Measurements from ENCODE around the gene CEMIP.

CEMIP gene

DNA sequence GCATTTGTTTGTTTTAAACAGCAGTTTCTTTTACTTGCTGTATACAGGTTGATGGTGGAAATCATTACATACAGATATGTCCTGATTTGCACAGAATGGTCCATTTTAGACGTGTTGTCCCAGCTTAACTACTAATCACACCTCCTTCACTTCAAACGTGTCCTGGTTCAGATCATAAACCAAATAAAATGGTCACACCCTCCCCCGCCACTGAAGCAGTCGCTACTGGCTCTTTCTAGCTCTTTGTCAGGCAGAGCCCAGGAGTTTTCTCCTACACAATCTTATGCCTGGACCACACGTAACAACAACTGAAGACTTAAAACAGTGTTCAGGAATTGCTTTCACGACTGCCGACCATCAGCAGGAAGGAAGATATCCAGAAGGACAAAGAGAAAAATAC, 136.9 kb downstream of the CEMIP start:
- no peak overlapping the region for H3K4me3 ChIP-seq (replicated peaks; ENCODE audit: insufficient read depth, low read length)
- TF ChIP-seq GABPA (IDR thresholded peaks at IDR 0.05; ENCODE audit: low read depth), result no peak
- TF ChIP-seq, protein P1, sequence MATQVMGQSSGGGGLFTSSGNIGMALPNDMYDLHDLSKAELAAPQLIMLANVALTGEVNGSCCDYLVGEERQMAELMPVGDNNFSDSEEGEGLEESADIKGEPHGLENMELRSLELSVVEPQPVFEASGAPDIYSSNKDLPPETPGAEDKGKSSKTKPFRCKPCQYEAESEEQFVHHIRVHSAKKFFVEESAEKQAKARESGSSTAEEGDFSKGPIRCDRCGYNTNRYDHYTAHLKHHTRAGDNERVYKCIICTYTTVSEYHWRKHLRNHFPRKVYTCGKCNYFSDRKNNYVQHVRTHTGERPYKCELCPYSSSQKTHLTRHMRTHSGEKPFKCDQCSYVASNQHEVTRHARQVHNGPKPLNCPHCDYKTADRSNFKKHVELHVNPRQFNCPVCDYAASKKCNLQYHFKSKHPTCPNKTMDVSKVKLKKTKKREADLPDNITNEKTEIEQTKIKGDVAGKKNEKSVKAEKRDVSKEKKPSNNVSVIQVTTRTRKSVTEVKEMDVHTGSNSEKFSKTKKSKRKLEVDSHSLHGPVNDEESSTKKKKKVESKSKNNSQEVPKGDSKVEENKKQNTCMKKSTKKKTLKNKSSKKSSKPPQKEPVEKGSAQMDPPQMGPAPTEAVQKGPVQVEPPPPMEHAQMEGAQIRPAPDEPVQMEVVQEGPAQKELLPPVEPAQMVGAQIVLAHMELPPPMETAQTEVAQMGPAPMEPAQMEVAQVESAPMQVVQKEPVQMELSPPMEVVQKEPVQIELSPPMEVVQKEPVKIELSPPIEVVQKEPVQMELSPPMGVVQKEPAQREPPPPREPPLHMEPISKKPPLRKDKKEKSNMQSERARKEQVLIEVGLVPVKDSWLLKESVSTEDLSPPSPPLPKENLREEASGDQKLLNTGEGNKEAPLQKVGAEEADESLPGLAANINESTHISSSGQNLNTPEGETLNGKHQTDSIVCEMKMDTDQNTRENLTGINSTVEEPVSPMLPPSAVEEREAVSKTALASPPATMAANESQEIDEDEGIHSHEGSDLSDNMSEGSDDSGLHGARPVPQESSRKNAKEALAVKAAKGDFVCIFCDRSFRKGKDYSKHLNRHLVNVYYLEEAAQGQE (IDR thresholded peaks at IDR 0.05; ENCODE audit: insufficient replicate concordance, low read depth), result no peak
- no peak for TF ChIP-seq POLR2AphosphoS5 (IDR thresholded peaks at IDR 0.05; ENCODE audit: low read depth)
- TF ChIP-seq, protein P2, sequence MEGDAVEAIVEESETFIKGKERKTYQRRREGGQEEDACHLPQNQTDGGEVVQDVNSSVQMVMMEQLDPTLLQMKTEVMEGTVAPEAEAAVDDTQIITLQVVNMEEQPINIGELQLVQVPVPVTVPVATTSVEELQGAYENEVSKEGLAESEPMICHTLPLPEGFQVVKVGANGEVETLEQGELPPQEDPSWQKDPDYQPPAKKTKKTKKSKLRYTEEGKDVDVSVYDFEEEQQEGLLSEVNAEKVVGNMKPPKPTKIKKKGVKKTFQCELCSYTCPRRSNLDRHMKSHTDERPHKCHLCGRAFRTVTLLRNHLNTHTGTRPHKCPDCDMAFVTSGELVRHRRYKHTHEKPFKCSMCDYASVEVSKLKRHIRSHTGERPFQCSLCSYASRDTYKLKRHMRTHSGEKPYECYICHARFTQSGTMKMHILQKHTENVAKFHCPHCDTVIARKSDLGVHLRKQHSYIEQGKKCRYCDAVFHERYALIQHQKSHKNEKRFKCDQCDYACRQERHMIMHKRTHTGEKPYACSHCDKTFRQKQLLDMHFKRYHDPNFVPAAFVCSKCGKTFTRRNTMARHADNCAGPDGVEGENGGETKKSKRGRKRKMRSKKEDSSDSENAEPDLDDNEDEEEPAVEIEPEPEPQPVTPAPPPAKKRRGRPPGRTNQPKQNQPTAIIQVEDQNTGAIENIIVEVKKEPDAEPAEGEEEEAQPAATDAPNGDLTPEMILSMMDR (IDR thresholded peaks at IDR 0.05; ENCODE audit: insufficient read depth, low read length), result no peak
- TF ChIP-seq SPI1 (IDR thresholded peaks at IDR 0.05; ENCODE audit: borderline replicate concordance, low read depth), result no peak
- H3K27me3 ChIP-seq (ENCODE audit: insufficient read depth, poor library complexity, severe bottlenecking), result no peaks in the 10 kb centered on the region
- DNase-seq (ENCODE audit: low read depth in 1 of 2, low spot score in 1 of 2), result no peak
- no peak overlapping the region for H3K27ac ChIP-seq (replicated peaks)

DNA sequence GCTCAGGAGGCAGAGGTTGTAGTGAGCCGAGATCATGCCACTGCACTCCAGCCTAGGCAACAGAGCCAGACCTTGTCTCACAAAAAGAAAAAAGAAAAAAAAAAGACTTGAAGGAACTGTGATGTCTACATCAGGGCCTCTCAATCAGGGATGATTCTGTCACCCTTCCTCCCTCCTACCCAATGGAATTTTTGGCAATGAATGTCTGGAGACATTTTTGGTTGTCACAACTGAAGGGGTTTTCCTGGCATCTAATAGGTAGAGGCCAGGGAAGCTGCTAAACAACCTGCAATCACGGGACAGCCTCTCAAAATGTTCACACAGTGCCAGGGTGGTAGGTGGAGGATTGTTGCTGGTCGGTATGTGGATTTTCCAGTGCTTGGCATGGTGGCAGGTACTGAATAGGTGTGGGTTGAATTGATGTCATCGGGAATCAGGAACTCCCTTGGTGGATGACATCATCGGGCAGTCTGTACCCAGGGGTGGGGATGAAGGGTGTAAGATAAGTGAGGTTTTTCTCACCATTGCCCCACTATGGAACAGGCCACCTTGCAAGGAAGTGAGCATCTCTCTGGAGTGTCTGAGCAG, 139.1 kb downstream of the CEMIP start:
- TF ChIP-seq, protein P2 (IDR thresholded peaks at IDR 0.05; ENCODE audit: insufficient read depth, low read length), result no peak
- TF ChIP-seq POLR2AphosphoS5 (IDR thresholded peaks at IDR 0.05; ENCODE audit: low read depth), result no peak
- no peak for TF ChIP-seq GABPA (IDR thresholded peaks at IDR 0.05; ENCODE audit: low read depth)
- TF ChIP-seq, protein P1 (IDR thresholded peaks at IDR 0.05; ENCODE audit: insufficient replicate concordance, low read depth), result no peak
- TF ChIP-seq SPI1 (IDR thresholded peaks at IDR 0.05; ENCODE audit: borderline replicate concordance, low read depth), result no peak
- H3K27me3 ChIP-seq (ENCODE audit: insufficient read depth, poor library complexity, severe bottlenecking), result no peaks in the 10 kb centered on the region
- H3K4me3 ChIP-seq (replicated peaks; ENCODE audit: insufficient read depth, low read length), result no peak overlapping the region
- no peak overlapping the region for H3K27ac ChIP-seq (replicated peaks)
- DNase-seq (ENCODE audit: low read depth in 1 of 2, low spot score in 1 of 2), result no peak

DNA sequence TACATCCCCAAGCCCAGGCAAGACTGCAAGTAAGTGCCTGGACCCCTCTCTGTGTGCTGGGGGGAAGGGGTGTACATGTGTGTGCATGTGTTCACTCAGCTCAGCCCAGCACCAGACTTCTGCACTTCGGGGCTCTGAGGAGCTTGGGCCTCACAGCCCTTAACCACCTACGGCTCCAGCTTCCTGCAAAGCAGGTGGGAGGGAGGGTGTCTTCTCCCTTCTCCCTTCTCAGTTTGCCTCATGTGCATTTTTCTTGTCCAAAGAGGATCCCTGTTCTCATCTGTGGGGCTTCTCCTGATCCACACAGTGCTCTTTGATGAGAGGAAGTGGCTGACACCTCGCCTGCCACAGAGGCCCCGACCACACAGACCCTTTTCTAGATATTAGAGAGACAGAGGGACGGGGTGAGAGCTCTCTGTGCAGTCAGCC, 141.1 kb downstream of the CEMIP start:
- no peaks in the 10 kb centered on the region for H3K27me3 ChIP-seq (ENCODE audit: insufficient read depth, poor library complexity, severe bottlenecking)

More for the DNA sequence above, 141.1 kb downstream of the CEMIP start:
- no peak for DNase-seq (ENCODE audit: low read depth in 1 of 2, low spot score in 1 of 2)
- TF ChIP-seq, protein P2 (IDR thresholded peaks at IDR 0.05; ENCODE audit: insufficient read depth, low read length), result no peak
- TF ChIP-seq GABPA (IDR thresholded peaks at IDR 0.05; ENCODE audit: low read depth) (no peak), POLR2AphosphoS5 (IDR thresholded peaks at IDR 0.05; ENCODE audit: low read depth) (no peak), SPI1 (IDR thresholded peaks at IDR 0.05; ENCODE audit: borderline replicate concordance, low read depth) (no peak)
- TF ChIP-seq, protein P1 (IDR thresholded peaks at IDR 0.05; ENCODE audit: insufficient replicate concordance, low read depth), result no peak
- no peak overlapping the region for H3K4me3 ChIP-seq (replicated peaks; ENCODE audit: insufficient read depth, low read length)
- no peak overlapping the region for H3K27ac ChIP-seq (replicated peaks)

Data from HL-60 (cell line).